NCI-H2029 treated with DMSO at 0.1 percent for 48 hours (cell line): Measurements from ENCODE around the gene GEMIN2.
A peak's percentile ranks its signal among the peaks of the same experiment; 100 is the strongest.
"Not testable (repeated sequence)": the region's sequence is repeated elsewhere in the genome, so short reads cannot be mapped to it uniquely, and the experiment has no call there.

Experiments
- DNase-seq: peaks from one replicate; lab custom pipeline; 2025; lab: John Stamatoyannopoulos, UW

The GEMIN2 gene

GRCh38 chr14:39113685-39114072 lies 444 bp upstream of the GEMIN2 start:
- DNase-seq = no peak

DNA sequence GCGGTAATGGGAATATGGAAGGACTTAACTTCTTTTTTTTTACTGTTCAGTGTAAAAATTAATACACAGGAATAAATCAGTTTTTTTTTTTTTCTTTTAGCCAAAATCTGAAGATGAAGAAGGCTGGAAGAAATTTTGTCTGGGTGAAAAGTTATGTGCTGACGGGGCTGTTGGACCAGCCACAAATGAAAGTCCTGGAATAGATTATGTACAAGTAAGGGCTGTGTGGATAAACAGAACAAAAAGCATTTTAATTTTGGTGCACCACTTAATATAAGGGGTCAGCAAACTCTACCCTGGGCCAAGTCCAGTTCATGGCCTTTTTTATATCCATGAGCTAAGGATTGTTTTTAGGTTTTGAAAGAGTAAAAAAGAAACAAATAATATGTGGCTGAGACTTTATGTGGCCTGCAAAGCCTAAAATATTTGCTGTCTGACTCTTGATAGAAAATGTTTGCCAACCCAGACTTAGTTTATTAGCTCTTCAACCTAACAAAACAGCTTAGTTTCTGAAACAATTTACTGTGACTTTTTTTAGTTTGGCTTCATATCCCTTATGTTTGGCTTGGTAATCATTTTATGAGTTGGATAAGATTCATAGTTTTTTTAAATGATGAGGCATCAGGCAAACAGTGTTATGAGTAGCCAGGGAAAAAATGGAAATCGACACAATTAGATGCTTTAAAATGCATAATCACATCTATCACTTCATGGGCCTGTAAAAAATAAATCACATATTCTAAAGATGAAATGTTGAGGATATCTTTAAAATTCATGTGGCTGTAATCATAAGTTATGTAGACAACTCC lies 8.4 kb downstream of the GEMIN2 start:
- no peak for DNase-seq

- DNase-seq = not testable (repeated sequence)
Observed at GRCh38 chr14:39137835-39138234, 23.7 kb downstream of the GEMIN2 start.

GRCh38 chr14:39138440-39138839 lies 24.3 kb downstream of the GEMIN2 start:
- no peak for DNase-seq

- no peak for DNase-seq
Observed at GRCh38 chr14:39140170-39140569, 26.0 kb downstream of the GEMIN2 start.

DNA sequence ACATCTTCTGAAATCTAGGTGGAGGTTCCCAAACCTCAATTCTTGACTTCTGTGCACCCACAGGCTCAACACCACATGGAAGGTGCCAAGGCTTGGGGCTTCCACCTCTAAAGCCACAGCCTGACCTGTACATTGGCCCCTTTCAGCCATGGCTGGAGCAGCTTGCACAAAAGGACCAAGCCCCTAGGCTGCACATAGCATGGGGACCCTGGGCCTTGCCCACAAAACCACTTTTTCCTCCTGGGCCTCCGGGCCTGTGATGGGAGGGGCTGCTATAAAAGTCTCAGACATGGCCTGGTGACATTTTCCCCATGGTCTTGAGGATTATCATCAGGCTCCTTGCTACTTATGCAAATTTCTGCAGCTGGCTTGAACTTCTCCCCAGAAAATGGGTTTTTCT lies 27.5 kb downstream of the GEMIN2 start:
- DNase-seq = not testable (repeated sequence)

DNA sequence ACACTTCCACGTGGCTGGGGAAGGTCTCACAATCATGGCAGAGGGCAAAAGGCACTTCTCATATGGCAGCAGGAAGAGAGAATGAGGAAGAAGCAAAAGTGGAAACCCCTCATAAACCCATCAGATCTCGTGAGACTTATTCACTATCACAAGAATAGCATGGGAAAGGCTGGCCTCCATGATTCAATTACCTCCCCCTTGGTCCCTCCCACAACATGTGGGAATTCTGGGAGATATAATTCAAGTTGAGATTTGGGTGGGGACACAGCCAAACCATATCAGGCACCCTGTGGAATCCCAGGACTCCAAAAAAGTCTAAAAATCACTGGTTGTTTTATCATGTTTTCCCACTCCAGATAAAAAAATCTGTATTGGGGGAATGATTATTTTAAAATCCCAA lies 29.1 kb downstream of the GEMIN2 start:
- not testable (repeated sequence) for DNase-seq

- no peak for DNase-seq
Observed at GRCh38 chr14:39145266-39145966, 31.3 kb downstream of the GEMIN2 start.

- DNase-seq = no peak
Observed at GRCh38 chr14:39154594-39155189, 40.6 kb downstream of the GEMIN2 start.

DNA sequence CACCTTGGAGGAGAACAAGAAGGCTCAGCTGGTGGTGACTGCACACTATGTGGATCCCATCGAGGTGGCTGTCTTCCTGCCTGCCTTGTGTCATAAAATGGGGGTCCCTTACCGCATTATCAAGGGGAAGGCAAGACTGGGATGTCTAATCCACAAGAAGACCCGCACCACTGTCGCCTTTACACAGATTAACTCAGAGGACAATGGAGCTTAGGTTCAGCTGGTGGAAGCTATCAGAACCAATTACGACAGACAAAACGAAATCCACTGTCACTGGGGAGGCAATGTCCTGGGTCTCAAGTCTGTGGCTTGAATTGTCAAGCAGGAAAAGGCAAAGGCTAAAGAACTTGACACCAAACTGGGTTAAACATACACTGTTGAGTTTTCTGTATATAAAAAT lies 43.4 kb downstream of the GEMIN2 start:
- DNase-seq = no peak

GRCh38 chr14:39158222-39158858 lies 44.2 kb downstream of the GEMIN2 start:
- no peak for DNase-seq

DNA sequence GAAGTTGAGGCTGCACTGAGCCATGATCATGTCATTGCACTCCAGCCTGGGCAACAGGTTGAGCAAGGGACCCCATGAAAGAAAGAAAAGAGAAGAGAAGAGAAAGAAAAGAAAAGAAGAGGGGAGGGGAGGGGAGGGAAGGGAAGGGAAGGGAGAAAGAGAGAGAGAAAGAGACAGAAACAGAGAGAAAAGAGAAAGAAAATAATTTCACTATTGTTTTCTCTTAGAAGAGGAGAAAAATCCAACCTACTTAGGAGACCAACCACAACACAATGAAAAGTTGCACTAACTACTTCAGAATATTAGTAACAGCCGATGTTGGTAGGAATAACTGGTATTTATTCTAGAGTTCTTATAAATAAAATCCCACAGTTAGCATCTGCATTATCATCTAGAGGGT lies 46.4 kb downstream of the GEMIN2 start:
- DNase-seq = no peak

GRCh38 chr14:39167797-39168320 lies 53.7 kb downstream of the GEMIN2 start:
- not testable (repeated sequence) for DNase-seq

GRCh38 chr14:39168591-39168990 lies 54.5 kb downstream of the GEMIN2 start:
- DNase-seq = no peak

GRCh38 chr14:39169541-39169900 lies 55.4 kb downstream of the GEMIN2 start:
- peak; percentile 57 for DNase-seq

DNA sequence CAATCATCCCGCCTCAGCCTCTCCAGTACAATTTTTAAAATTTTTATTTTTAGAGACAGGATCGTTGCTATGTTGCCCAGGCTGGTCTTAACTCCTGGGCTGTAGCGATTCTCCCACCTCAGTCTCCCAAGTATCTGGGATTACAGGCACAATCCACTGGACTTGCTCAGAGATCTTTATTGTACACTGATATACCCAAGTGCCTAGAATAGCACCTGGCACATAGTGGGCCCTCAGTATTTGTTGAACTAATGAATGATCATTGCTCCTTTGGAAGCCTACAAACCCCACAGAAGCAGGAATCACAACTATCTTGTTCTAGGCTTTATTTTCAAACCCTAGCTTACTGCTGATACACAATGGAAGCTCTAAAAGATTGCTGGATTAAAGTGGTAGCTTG lies 59.1 kb downstream of the GEMIN2 start:
- DNase-seq = no peak

DNA sequence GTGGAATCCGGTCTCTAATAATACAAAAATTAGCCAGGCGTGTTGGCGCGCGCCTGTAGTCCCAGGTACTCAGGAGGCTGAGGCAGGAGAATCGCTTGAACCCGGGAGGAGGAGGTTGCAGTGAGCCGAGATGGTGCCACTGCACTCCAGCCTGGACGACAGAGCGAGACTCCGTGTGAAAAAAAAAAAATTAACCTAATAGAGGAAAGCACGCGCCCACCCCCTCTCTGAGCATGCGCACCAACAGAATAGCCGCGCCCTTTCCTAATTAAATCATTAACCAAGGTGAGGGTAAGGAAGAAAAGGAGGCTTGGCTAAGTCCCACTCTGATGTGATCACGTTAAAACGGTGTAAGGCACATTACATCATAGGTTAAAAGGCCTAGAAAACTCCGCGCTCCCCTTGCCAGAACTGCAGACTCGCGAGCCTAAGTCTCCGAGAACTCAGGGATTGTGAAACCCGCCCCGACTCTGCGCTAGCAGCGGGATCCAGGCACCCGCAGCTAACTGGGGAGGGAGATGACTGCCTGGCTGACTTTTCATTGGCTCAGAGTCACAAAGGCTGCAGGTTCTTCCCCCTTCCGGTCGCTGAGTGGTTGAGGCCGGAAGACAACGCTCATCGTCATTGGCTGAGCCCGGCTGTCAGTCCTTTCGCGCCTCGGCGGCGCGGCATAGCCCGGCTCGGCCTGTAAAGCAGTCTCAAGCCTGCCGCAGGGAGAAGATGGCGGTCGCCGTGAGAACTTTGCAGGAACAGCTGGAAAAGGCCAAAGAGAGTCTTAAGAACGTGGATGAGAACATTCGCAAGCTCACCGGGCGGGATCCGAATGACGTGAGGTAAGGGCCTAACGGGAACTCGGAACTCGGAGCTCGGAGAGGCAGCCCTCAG lies 60.7 kb downstream of the GEMIN2 start, which contains the start of gene PNN:
Gene PNN (plus strand): TSS at position 695 of the 885 bp plus-strand sequence. CDS start 26 bp downstream, at position 721.
- DNase-seq = peak; percentile 99

DNA sequence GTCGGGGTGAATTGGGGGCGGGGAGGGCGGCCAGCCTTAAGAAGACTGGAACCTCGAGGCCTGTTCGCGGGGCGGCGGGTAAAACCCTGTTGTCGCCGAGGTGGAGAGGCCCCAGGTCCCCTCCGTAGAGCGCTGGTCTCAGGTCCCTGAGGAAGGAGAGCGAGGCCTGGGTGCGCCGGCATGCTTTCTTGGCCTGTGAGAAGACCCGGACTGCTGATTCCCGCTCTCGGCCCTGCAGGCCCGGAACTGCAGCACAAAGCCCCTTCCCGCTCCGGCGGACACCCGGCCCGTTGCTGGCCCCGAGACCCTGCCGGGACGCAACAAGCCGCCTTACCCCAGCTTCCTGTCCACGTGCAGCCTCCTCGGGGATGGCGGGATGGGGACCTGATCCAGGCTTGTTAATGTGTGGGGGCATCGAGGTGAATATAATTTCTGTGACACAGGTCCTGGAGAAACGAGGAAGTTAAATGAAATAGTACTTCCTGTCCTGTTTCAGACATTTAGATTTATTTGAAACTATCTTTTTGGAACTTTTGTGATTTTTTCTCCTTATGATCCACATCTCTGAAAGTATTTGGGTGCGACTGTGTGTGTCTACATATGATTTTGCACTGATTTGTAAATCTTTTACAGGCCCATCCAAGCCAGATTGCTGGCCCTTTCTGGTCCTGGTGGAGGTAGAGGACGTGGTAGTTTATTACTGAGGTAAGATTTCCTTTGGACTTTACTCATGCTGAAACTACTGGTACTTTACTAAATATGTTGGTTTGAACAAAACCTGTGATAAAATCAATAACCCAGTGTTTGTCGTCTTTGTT lies 61.5 kb downstream of the GEMIN2 start:
- DNase-seq = no peak

DNA sequence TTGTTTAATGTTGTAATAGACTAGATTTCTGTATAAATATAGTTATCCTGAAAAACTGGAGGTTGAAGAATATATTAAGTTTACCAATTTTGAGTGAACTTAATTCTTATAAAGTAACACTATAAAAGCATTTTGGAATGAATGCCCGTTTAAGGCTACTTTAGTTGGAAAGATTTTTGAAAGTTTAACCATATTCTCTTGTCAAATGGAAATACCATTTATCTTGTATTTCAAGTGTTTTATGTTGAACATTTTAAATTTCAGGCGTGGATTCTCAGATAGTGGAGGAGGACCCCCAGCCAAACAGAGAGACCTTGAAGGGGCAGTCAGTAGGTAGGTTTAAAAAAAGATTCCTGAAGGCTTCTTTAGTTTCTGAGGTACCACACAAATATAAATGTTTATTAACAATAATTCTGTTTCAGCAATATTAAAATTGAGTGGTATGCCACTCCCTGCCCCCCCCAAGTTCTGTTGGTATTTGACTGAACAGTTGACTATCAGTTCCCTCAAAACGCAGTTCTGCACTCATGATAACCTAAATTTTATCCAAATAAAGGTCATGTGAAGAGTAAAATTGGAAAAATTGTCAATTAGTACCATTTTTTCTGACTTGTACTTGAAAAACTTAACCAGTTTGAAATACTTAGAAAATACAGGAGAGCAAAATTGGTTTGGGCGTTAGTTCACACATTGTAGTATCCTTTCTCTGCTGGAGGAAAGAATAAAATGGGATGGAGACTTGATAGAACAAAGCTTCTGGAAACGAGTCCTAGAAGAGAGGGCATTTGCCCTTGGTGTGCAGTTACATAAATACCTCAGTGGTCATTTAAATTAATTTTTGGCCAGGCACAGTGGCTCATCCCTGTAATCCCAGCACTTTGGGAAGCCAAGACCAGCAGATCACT lies 62.4 kb downstream of the GEMIN2 start:
- no peak for DNase-seq
